K562 (cell line): ENCODE results near the gene ELF5. TPM values are rescaled to one million over a fixed set of nuclear protein-coding genes. Genes with fewer than 3 reads are reported as not detected.

ENCODE experiments used
- ATAC-seq: fragments of 200-7000 bp; cut with Tn5 transposase; 3 replicates; pipeline ENCODE4 v1.9.1; 2020; ENCODE audit warnings: moderate library complexity
- BruUV-seq: library from RNA; stranded (reverse); fragments of 400-500 nt; replicated peaks from 2 replicates; lab custom pipeline; 2021; lab: Mats Ljungman, UMichigan
- CTCF ChIA-PET: fragments of 300-600 bp; formaldehyde crosslinking; extraction: SDS; loops from one replicate; lab custom pipeline; 2021; ENCODE audit warnings: low intra/inter-chr PET ratio; lab: Yijun Ruan, JAX
- POLR2A ChIA-PET: fragments of 300-600, 350-650 bp; sonication (Branson Sonifier 250); formaldehyde crosslinking; extraction: SDS; loops from one replicate; lab custom pipeline; 2021; ENCODE audit warnings: antibody characterized with exemption, inconsistent platforms; lab: Yijun Ruan, JAX
- DNase-seq, 4 experiments: peaks; one replicate each; pipeline versions ENCODE4 v3.0.0 to v3.0.0-alpha.2; 2011 to 2018; ENCODE audit warnings: low spot score in 3 of 4, mixed read lengths in 3 of 4; ENCODE audit errors: extremely low read depth in 1 of 4
- FAIRE-seq: peaks from 2 replicates; lab custom pipeline; 2011; peaks lifted over from hg19 to GRCh38; lab: Jason Lieb, UNC
- H2AFZ ChIP-seq: 2 replicates; pipeline ENCODE4 v1.6.0; 2011; ENCODE audit warnings: low read depth, low read length, control low read depth, inconsistent platforms
- H3K27ac ChIP-seq: fragments of 200-600 bp; 3 replicates; pipeline ENCODE4 v1.8.0; 2011; ENCODE audit warnings: low read depth, mild to moderate bottlenecking, control low read depth, inconsistent platforms, low read length, moderate library complexity, mixed read lengths; ENCODE audit errors: extremely low read depth
- H3K27me3 ChIP-seq, 2 experiments: fragments of 300-600 bp in 1 of 2; 2 replicates in 1 of 2; 3 replicates in 1 of 2; pipeline versions ENCODE4 v1.6.0 to v1.8.0; 2011; ENCODE audit warnings: inconsistent platforms in 2 of 2, low read length in 2 of 2, mild to moderate bottlenecking in 1 of 2, mixed read lengths in 1 of 2, moderate library complexity in 1 of 2; ENCODE audit not compliant: control insufficient read depth in 2 of 2, insufficient read depth in 2 of 2
- H3K36me3 ChIP-seq: fragments of 300-600 bp; 3 replicates; pipeline ENCODE4 v1.8.0; 2011; ENCODE audit warnings: mild to moderate bottlenecking, low read length, inconsistent platforms; ENCODE audit not compliant: control insufficient read depth, insufficient read depth
- H3K4me1 ChIP-seq, 2 experiments: fragments of 200-600 bp in 1 of 2; replicated peaks in 1 of 2; 2 replicates in 1 of 2; 3 replicates in 1 of 2; pipeline versions ENCODE4 v1.5.1 to v1.8.0; 2011; ENCODE audit warnings: inconsistent platforms in 2 of 2, low read length in 2 of 2, mild to moderate bottlenecking in 1 of 2, mixed read lengths in 1 of 2, moderate library complexity in 1 of 2; ENCODE audit not compliant: control insufficient read depth in 2 of 2, insufficient read depth in 2 of 2
- H3K4me2 ChIP-seq: 2 replicates; pipeline ENCODE4 v1.6.1; 2011; ENCODE audit warnings: low read length, control low read depth, inconsistent platforms, mixed read lengths; ENCODE audit not compliant: insufficient read depth
- H3K4me3 ChIP-seq: fragments of 200-600 bp; sonication (generic), shearing (Covaris generic); 2 replicates; pipeline ENCODE4 v1.5.1; 2016; ENCODE audit warnings: control low read depth, inconsistent platforms
- H3K79me2 ChIP-seq: fragments of 200-600 bp; 3 replicates; pipeline ENCODE4 v1.8.0; 2011; ENCODE audit warnings: low read length, inconsistent platforms; ENCODE audit not compliant: control insufficient read depth, insufficient read depth
- H3K9ac ChIP-seq, 2 experiments: 2 replicates each; pipeline versions ENCODE4 v1.6.0 to v1.6.1; 2011; ENCODE audit warnings: low read depth in 2 of 2, low read length in 2 of 2, control low read depth in 1 of 2, inconsistent platforms in 1 of 2, mild to moderate bottlenecking in 1 of 2, mixed read lengths in 1 of 2; ENCODE audit not compliant: insufficient read depth in 1 of 2
- H3K9me1 ChIP-seq: one replicate; pipeline ENCODE4 v1.6.0; 2011; ENCODE audit warnings: inconsistent platforms, mild to moderate bottlenecking, low read length, moderate library complexity; ENCODE audit not compliant: control insufficient read depth, insufficient read depth
- H3K9me3 ChIP-seq: replicated peaks from 2 replicates; pipeline ENCODE4 v1.5.1; 2011; ENCODE audit warnings: low read depth, low read length, inconsistent platforms; ENCODE audit not compliant: control insufficient read depth, insufficient read depth
- H4K20me1 ChIP-seq: replicated peaks from 2 replicates; pipeline ENCODE4 v1.6.1; 2011; ENCODE audit warnings: low read length, inconsistent platforms, mixed read lengths; ENCODE audit not compliant: control insufficient read depth, insufficient read depth
- ADNP ChIP-seq: fragments of 200-800 bp; sonication (Bioruptor generic); IDR thresholded peaks from 2 replicates; pipeline ENCODE4 v1.6.1; 2016; ENCODE audit warnings: missing genetic modification characterization, missing compliant biosample characterization
- BCOR ChIP-seq: fragments of 450-650 bp; IDR thresholded peaks from 2 replicates; pipeline ENCODE4 v1.6.1; 2016
- CBX3 ChIP-seq, 2 experiments: IDR thresholded peaks; 1 replicate in 1 of 2; 2 replicates in 1 of 2; pipeline ENCODE4 v1.6.1; 2012; ENCODE audit warnings: inconsistent platforms in 2 of 2, low read length in 2 of 2, borderline replicate concordance in 1 of 2, control low read depth in 1 of 2
- FUS ChIP-seq: fragments of 200-400 bp; formaldehyde crosslinking; optimal IDR thresholded peaks from 2 replicates; pipeline ENCODE3; 2017; ENCODE audit warnings: low read depth, low read length
- KLF1 ChIP-seq: fragments of 450-650 bp; IDR thresholded peaks from 2 replicates; pipeline ENCODE4 v1.6.1; 2016; ENCODE audit warnings: missing genetic modification characterization, missing compliant biosample characterization
- NR2C1 ChIP-seq, 2 experiments: fragments of 450-650 bp; IDR thresholded peaks; 2 replicates each; pipeline ENCODE4 v1.6.1; 2017; ENCODE audit warnings: mild to moderate bottlenecking in 2 of 2, antibody characterized with exemption in 1 of 2, inconsistent platforms in 1 of 2, missing compliant biosample characterization in 1 of 2, missing genetic modification characterization in 1 of 2
- POLR2H ChIP-seq: IDR thresholded peaks from 2 replicates; pipeline ENCODE4 v1.6.1; 2016; ENCODE audit warnings: missing genetic modification characterization, low read depth, mild to moderate bottlenecking, control low read depth, missing compliant biosample characterization, moderate library complexity
- RBM25 ChIP-seq: fragments of 200-400 bp; formaldehyde crosslinking; IDR thresholded peaks from 2 replicates; pipeline ENCODE4 v1.6.1; 2018; ENCODE audit warnings: low read length, low read depth, moderate library complexity; ENCODE audit not compliant: severe bottlenecking
- SMARCA5 ChIP-seq: fragments of 450-650 bp; IDR thresholded peaks from 2 replicates; pipeline ENCODE4 v1.6.1; 2016
- TRIM24 ChIP-seq, 2 experiments: fragments of 450-650 bp; IDR thresholded peaks; 2 replicates each; pipeline ENCODE4 v1.6.1; 2016
- WGBS: fragments of 100-300 bp; shearing (Covaris generic); methylation state at CpG from one replicate; pipeline ENCODE4 v1.1.6; 2016; ENCODE audit warnings: low coverage, mixed read lengths; ENCODE audit not compliant: insufficient coverage; ENCODE audit errors: missing lambda C conversion rate; 5-methylcytosine and 5-hydroxymethylcytosine counted together
- in situ Hi-C: fragments of 300-500 bp; cut with MboI; formaldehyde crosslinking; loops from 4 replicates; pipeline ENCODE4 v1.15.0; 2018; ENCODE audit warnings: inconsistent platforms, mixed read lengths
- intact Hi-C: fragments of 100-400 bp; cut with micrococcal nuclease; formaldehyde crosslinking; loops from 2 replicates; pipeline ENCODE4 v1.14.2; 2022
- polyA plus RNA-seq, 8 experiments: library from polyadenylated mRNA; depleted of rRNA in 4 of 8; stranded (reverse) in 5 of 8; unstranded in 3 of 8; fragments of >200 nt; fragmentation: Nextera tagmentation in 2 of 8; fragmentation: Illumina TruSeq in 1 of 8; extraction: Ambion mirVana in 2 of 8; extraction: Trizol in 1 of 8; gene quantifications; 2 replicates each; pipeline versions ENCODE4 v1.2.1 to v1.2.3, GENCODE V29; 2011 to 2014; ENCODE audit warnings: inconsistent platforms in 1 of 8, missing spikeins in 1 of 8
- total RNA-seq, 7 experiments: library from RNA; depleted of rRNA in 6 of 7; stranded (reverse); fragments of >200 nt in 6 of 7; fragmentation: Illumina TruSeq in 2 of 7; extraction: Trizol in 2 of 7; gene quantifications; 2 replicates each; pipeline versions ENCODE4 v1.2.1 to v1.2.3, GENCODE V29; 2011 to 2021; ENCODE audit warnings: low replicate concordance in 1 of 7
- TF ChIP-seq, protein P1 (sequence below), 2 experiments: fragments of 450-650 bp in 1 of 2; sonication (generic) in 1 of 2; formaldehyde crosslinking in 1 of 2; IDR thresholded peaks in 1 of 2; conservative IDR thresholded peaks in 1 of 2; 2 replicates each; pipeline versions ENCODE4 v1.6.1 to v1.8.1; 2016 to 2023; ENCODE audit warnings: mild to moderate bottlenecking in 2 of 2, moderate library complexity in 2 of 2, inconsistent platforms in 1 of 2, missing genetic modification reagents in 1 of 2
- TF ChIP-seq, protein P2 (sequence below): fragments of 450-650 bp; IDR thresholded peaks from 2 replicates; pipeline ENCODE4 v1.6.1; 2018; ENCODE audit warnings: mild to moderate bottlenecking, low read depth; ENCODE audit not compliant: partially characterized antibody
- TF ChIP-seq, protein P3 (sequence below): fragments of 450-650 bp; IDR thresholded peaks from 2 replicates; pipeline ENCODE4 v1.6.1; 2016; ENCODE audit warnings: mild to moderate bottlenecking
- TF ChIP-seq, protein P4 (sequence below): fragments of 250-450 bp; sonication (Bioruptor Pico); IDR thresholded peaks from 2 replicates; pipeline ENCODE4 v1.5.0; 2020; ENCODE audit warnings: mild to moderate bottlenecking, borderline replicate concordance

Gene ELF5
- total and polyA plus RNA-seq, 9 of the 15 experiments (the other 6 are each of a cell fraction or from before 2014, with no cell fraction given): not detected

DNA sequence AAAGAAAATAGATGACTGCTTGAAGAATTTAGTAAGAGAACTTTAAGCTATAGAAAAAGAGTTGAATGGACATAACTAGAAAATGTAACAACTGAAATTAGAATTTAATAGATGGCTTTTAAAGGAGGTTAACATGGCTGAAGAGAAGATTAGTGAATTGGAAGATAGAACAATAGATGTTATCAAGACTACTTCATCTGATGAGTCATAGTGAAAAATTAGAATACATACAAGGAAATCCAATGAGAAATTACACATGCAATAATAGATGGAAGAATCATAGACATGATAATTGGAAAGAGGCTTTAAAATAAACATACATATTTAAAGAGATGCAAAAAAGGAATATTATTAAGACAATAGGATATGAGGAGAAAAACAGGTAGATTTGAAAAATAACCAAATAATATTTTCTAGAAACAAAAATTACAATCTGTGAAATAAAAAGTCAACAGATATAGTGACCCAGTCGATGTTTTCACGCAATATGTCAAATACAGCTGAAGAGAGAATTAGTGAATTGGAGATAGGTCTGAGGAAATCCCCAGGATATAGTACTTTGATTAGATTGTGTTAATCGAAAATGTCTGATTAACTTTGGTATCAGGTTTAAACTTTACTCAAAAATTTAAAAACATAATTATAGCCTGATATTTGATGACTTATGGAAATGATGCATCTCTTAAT, 46.6 kb downstream of the ELF5 start:
- peaks cover 10% of the 10 kb centered on the region for H3K9me3 ChIP-seq
- H3K79me2 ChIP-seq: no peaks in the 10 kb centered on the region
- H3K4me3 ChIP-seq: no peak overlapping the region
- BruUV-seq: no TSS peak
- intact Hi-C loops: no loop called here
- POLR2A ChIA-PET: no interaction called here
- peak; percentile 11 for FAIRE-seq
- ATAC-seq: no peak
- peaks cover 0 to 5% of the 10 kb centered on the region in 2 experiments; a peak in 3 of 5 replicates for H3K4me1 ChIP-seq
- no peak overlapping the region for H3K9ac ChIP-seq
- WGBS: 94% methylated on average over 3 of the region's 3 CpGs
- H2AFZ ChIP-seq: no peak overlapping the region
- in situ Hi-C loops: loop anchor here (5.0 kb wide), 1 partner anchor 100 kb away; no protein-coding TSS in a partner anchor
- H3K9me1 ChIP-seq: no peaks in the 10 kb centered on the region
- no peak for DNase-seq
- no peak overlapping the region for H3K4me2 ChIP-seq
- H3K27ac ChIP-seq: no peak overlapping the region
- peaks cover 92% of the 10 kb centered on the region for H3K36me3 ChIP-seq
- CTCF ChIA-PET: interaction anchor here (1.0 kb wide), 1 partner anchor 100 kb away, joined by 5 read pairs; no protein-coding TSS in a partner anchor
- H4K20me1 ChIP-seq: no peaks in the 10 kb centered on the region
- no peaks in the 10 kb centered on the region for H3K27me3 ChIP-seq
- TF ChIP-seq POLR2H (tag): 0 out of 2 replicates have a peak, but pooled peaks have one; percentile 11
- TF ChIP-seq, protein P1, sequence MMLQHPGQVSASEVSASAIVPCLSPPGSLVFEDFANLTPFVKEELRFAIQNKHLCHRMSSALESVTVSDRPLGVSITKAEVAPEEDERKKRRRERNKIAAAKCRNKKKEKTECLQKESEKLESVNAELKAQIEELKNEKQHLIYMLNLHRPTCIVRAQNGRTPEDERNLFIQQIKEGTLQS (IDR thresholded peaks at IDR 0.05): peak; percentile 76
- TF ChIP-seq, protein P1 (CRISPR knock-in tag; conservative IDR thresholded peaks at IDR 0.05): no peak
- TF ChIP-seq, protein P2, sequence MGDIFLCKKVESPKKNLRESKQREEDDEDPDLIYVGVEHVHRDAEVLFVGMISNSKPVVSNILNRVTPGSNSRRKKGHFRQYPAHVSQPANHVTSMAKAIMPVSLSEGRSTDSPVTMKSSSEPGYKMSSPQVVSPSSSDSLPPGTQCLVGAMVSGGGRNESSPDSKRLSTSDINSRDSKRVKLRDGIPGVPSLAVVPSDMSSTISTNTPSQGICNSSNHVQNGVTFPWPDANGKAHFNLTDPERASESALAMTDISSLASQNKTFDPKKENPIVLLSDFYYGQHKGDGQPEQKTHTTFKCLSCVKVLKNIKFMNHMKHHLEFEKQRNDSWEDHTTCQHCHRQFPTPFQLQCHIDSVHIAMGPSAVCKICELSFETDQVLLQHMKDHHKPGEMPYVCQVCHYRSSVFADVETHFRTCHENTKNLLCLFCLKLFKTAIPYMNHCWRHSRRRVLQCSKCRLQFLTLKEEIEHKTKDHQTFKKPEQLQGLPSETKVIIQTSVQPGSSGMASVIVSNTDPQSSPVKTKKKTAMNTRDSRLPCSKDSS: peak; percentile 51
- TF ChIP-seq CBX3 (IDR thresholded peaks at IDR 0.05; ENCODE audit: borderline replicate concordance in 1 of 2, low read length in 2 of 2): peak in 1 of 2 experiments; percentile 92; a peak in 2 of 3 replicates
- peak; percentile 91 for TF ChIP-seq ADNP (tag)
- TF ChIP-seq FUS: no peak
- peak; percentile 56 to 64 for TF ChIP-seq TRIM24 (IDR thresholded peaks at IDR 0.05)
- 0 out of 2 replicates have a peak, but pooled peaks have one; percentile 8 for TF ChIP-seq SMARCA5
- no peak for TF ChIP-seq KLF1 (tag)
- no peak for TF ChIP-seq BCOR
- TF ChIP-seq, protein P3, sequence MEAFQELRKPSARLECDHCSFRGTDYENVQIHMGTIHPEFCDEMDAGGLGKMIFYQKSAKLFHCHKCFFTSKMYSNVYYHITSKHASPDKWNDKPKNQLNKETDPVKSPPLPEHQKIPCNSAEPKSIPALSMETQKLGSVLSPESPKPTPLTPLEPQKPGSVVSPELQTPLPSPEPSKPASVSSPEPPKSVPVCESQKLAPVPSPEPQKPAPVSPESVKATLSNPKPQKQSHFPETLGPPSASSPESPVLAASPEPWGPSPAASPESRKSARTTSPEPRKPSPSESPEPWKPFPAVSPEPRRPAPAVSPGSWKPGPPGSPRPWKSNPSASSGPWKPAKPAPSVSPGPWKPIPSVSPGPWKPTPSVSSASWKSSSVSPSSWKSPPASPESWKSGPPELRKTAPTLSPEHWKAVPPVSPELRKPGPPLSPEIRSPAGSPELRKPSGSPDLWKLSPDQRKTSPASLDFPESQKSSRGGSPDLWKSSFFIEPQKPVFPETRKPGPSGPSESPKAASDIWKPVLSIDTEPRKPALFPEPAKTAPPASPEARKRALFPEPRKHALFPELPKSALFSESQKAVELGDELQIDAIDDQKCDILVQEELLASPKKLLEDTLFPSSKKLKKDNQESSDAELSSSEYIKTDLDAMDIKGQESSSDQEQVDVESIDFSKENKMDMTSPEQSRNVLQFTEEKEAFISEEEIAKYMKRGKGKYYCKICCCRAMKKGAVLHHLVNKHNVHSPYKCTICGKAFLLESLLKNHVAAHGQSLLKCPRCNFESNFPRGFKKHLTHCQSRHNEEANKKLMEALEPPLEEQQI: 0 out of 2 replicates have a peak, but pooled peaks have one; percentile 55
- TF ChIP-seq NR2C1 (IDR thresholded peaks at IDR 0.05): no peak
- no peak for TF ChIP-seq NR2C1 (tag; IDR thresholded peaks at IDR 0.05)
- TF ChIP-seq RBM25: peak; percentile 42
- TF ChIP-seq, protein P4, sequence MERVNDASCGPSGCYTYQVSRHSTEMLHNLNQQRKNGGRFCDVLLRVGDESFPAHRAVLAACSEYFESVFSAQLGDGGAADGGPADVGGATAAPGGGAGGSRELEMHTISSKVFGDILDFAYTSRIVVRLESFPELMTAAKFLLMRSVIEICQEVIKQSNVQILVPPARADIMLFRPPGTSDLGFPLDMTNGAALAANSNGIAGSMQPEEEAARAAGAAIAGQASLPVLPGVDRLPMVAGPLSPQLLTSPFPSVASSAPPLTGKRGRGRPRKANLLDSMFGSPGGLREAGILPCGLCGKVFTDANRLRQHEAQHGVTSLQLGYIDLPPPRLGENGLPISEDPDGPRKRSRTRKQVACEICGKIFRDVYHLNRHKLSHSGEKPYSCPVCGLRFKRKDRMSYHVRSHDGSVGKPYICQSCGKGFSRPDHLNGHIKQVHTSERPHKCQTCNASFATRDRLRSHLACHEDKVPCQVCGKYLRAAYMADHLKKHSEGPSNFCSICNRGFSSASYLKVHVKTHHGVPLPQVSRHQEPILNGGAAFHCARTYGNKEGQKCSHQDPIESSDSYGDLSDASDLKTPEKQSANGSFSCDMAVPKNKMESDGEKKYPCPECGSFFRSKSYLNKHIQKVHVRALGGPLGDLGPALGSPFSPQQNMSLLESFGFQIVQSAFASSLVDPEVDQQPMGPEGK: no peak
